Activated T-helper 1 cell treated with anti-CD3 and anti-CD28 coated beads, Interleukin-12 subunit alpha, Interleukin-12 subunit beta, Interleukin-2, Interleukin-4 antibody, amounts not matched to agents 30 ng/mL and 10 ng/mL and 1 ng/mL, durations not matched to agents 14 hours and 24 hours and 36 hours (primary cell): Measurements from ENCODE around the gene ARHGEF12. TPM values are rescaled to one million over a fixed set of nuclear protein-coding genes. Genes with fewer than 3 reads are reported as not detected.

ENCODE experiments used
- DNase-seq: peaks from one replicate; pipeline ENCODE4 v3.0.0; 2021; ENCODE audit warnings: low spot score
- H3K27ac Mint-ChIP-seq: one replicate; pipeline ENCODE4 v1.8.0; 2021; ENCODE audit warnings: mild to moderate bottlenecking, mixed read lengths
- H3K27me3 Mint-ChIP-seq: one replicate; pipeline ENCODE4 v1.8.0; 2022; ENCODE audit warnings: mild to moderate bottlenecking, moderate library complexity, mixed read lengths; ENCODE audit not compliant: insufficient read depth
- H3K36me3 Mint-ChIP-seq: one replicate; pipeline ENCODE4 v1.8.0; 2021; ENCODE audit warnings: low read depth, mixed read lengths
- H3K4me1 Mint-ChIP-seq: one replicate; pipeline ENCODE4 v1.8.0; 2021; ENCODE audit warnings: low read depth, mixed read lengths
- H3K4me3 Mint-ChIP-seq: one replicate; pipeline ENCODE4 v1.8.0; 2021; ENCODE audit warnings: mild to moderate bottlenecking, moderate library complexity, mixed read lengths
- H3K9me3 Mint-ChIP-seq: one replicate; pipeline ENCODE4 v1.8.0; 2021; ENCODE audit warnings: mixed read lengths
- intact Hi-C: fragments of 100-400 bp; cut with micrococcal nuclease; formaldehyde crosslinking; loops from one replicate; pipeline ENCODE4 v1.15.1; 2024
- total RNA-seq: library from RNA; stranded (reverse); gene quantifications from 2 replicates; pipeline ENCODE4 v1.2.3, GENCODE V29; 2022

The ARHGEF12 gene
- 25.7 and 26.0 TPM in 2 replicates for total RNA-seq

- H3K4me3 Mint-ChIP-seq, result peak within 1 kb of the TSS; percentile 96
- peak; percentile 70 for DNase-seq
- no peaks in the 10 kb centered on the region for H3K9me3 Mint-ChIP-seq
- peaks cover 40% of the 10 kb centered on the region for H3K4me1 Mint-ChIP-seq
- intact Hi-C loops, result loop anchor here (1.0 to 10.0 kb wide), 9 partner anchors 8 to 956 kb away; partner anchors contain the start of genes GRIK4, NECTIN1, SC5D and TLCD5
- peaks cover 4% of the 10 kb centered on the region for H3K36me3 Mint-ChIP-seq
- peaks cover 45% of the 10 kb centered on the region for H3K27me3 Mint-ChIP-seq
- H3K27ac Mint-ChIP-seq, result peak within 1 kb of the TSS; percentile 83
Observed at GRCh38 chr11:120335908-120336640, at the start of gene ARHGEF12. Gene ARHGEF12 (plus strand): TSS chr11:120336413. CDS start chr11:120337244, 831 bp downstream.

- H3K9me3 Mint-ChIP-seq, result no peaks in the 10 kb centered on the region
- peaks cover 28% of the 10 kb centered on the region for H3K27me3 Mint-ChIP-seq
- DNase-seq, result no peak
- intact Hi-C loops, result no loop called here
- H3K4me1 Mint-ChIP-seq, result no peaks in the 10 kb centered on the region
- H3K27ac Mint-ChIP-seq, result no peak overlapping the region
- no peak overlapping the region for H3K4me3 Mint-ChIP-seq
- no peaks in the 10 kb centered on the region for H3K36me3 Mint-ChIP-seq
Observed at GRCh38 chr11:120288021-120288420, 48.2 kb upstream of the ARHGEF12 start.

GRCh38 chr11:120289426-120289825 lies 46.8 kb upstream of the ARHGEF12 start:
- Mint-ChIP-seq H3K9me3 (no peaks in the 10 kb centered on the region), H3K27me3 (peaks cover 40% of the 10 kb centered on the region), H3K36me3 (no peaks in the 10 kb centered on the region), H3K4me1 (no peaks in the 10 kb centered on the region), H3K4me3 (no peak overlapping the region), H3K27ac (no peak overlapping the region)
- DNase-seq, result no peak
- intact Hi-C loops, result no loop called here

GRCh38 chr11:120290956-120291355 lies 45.3 kb upstream of the ARHGEF12 start:
- DNase-seq, result no peak
- Mint-ChIP-seq H3K9me3 (no peaks in the 10 kb centered on the region), H3K36me3 (no peaks in the 10 kb centered on the region), H3K27me3 (peaks cover 48% of the 10 kb centered on the region), H3K4me1 (no peaks in the 10 kb centered on the region), H3K27ac (no peak overlapping the region), H3K4me3 (no peak overlapping the region)
- intact Hi-C loops, result no loop called here

GRCh38 chr11:120293038-120293800 lies 43.0 kb upstream of the ARHGEF12 start:
- H3K27ac Mint-ChIP-seq, result no peak overlapping the region
- peaks cover 41% of the 10 kb centered on the region for H3K27me3 Mint-ChIP-seq
- H3K9me3 Mint-ChIP-seq, result no peaks in the 10 kb centered on the region
- DNase-seq, result no peak
- H3K36me3 Mint-ChIP-seq, result no peaks in the 10 kb centered on the region
- intact Hi-C loops, result no loop called here
- H3K4me1 Mint-ChIP-seq, result no peaks in the 10 kb centered on the region
- no peak overlapping the region for H3K4me3 Mint-ChIP-seq

GRCh38 chr11:120294096-120294495 lies 42.1 kb upstream of the ARHGEF12 start:
- Mint-ChIP-seq H3K27ac (no peak overlapping the region), H3K9me3 (no peaks in the 10 kb centered on the region), H3K4me1 (no peaks in the 10 kb centered on the region), H3K4me3 (no peak overlapping the region), H3K27me3 (peaks cover 48% of the 10 kb centered on the region), H3K36me3 (no peaks in the 10 kb centered on the region)
- DNase-seq, result no peak
- intact Hi-C loops, result no loop called here

- no peak overlapping the region for H3K4me3 Mint-ChIP-seq
- H3K36me3 Mint-ChIP-seq, result no peaks in the 10 kb centered on the region
- no peak for DNase-seq
- peaks cover 44% of the 10 kb centered on the region for H3K27me3 Mint-ChIP-seq
- H3K27ac Mint-ChIP-seq, result no peak overlapping the region
- no peaks in the 10 kb centered on the region for H3K9me3 Mint-ChIP-seq
- no peaks in the 10 kb centered on the region for H3K4me1 Mint-ChIP-seq
- intact Hi-C loops, result no loop called here
Observed at GRCh38 chr11:120295099-120295498, 41.1 kb upstream of the ARHGEF12 start.

GRCh38 chr11:120296554-120296953 lies 39.7 kb upstream of the ARHGEF12 start:
- H3K36me3 Mint-ChIP-seq, result no peaks in the 10 kb centered on the region
- peaks cover 38% of the 10 kb centered on the region for H3K27me3 Mint-ChIP-seq
- no peaks in the 10 kb centered on the region for H3K9me3 Mint-ChIP-seq
- no peaks in the 10 kb centered on the region for H3K4me1 Mint-ChIP-seq
- intact Hi-C loops, result no loop called here
- no peak for DNase-seq
- no peak overlapping the region for H3K27ac Mint-ChIP-seq
- H3K4me3 Mint-ChIP-seq, result no peak overlapping the region

- peaks cover 43% of the 10 kb centered on the region for H3K27me3 Mint-ChIP-seq
- no peak overlapping the region for H3K27ac Mint-ChIP-seq
- H3K4me1 Mint-ChIP-seq, result no peaks in the 10 kb centered on the region
Observed at GRCh38 chr11:120298461-120298860, 37.8 kb upstream of the ARHGEF12 start.

GRCh38 chr11:120302001-120302805 lies 34.0 kb upstream of the ARHGEF12 start:
- H3K4me1 Mint-ChIP-seq, result no peaks in the 10 kb centered on the region
- H3K27me3 Mint-ChIP-seq, result peaks cover 30% of the 10 kb centered on the region
- no peak overlapping the region for H3K4me3 Mint-ChIP-seq
- intact Hi-C loops, result no loop called here
- H3K9me3 Mint-ChIP-seq, result no peaks in the 10 kb centered on the region
- DNase-seq, result no peak
- H3K36me3 Mint-ChIP-seq, result no peaks in the 10 kb centered on the region
- no peak overlapping the region for H3K27ac Mint-ChIP-seq

More at GRCh38 chr11:120298461-120298860, 37.8 kb upstream of the ARHGEF12 start:
- Mint-ChIP-seq H3K36me3 (no peaks in the 10 kb centered on the region), H3K9me3 (no peaks in the 10 kb centered on the region), H3K4me3 (no peak overlapping the region)
- intact Hi-C loops, result no loop called here
- DNase-seq, result no peak

GRCh38 chr11:120303004-120303637 lies 33.1 kb upstream of the ARHGEF12 start:
- Mint-ChIP-seq H3K4me3 (no peak overlapping the region), H3K36me3 (no peaks in the 10 kb centered on the region), H3K27ac (peak overlapping the region; percentile 7)

GRCh38 chr11:120304526-120304925 lies 31.7 kb upstream of the ARHGEF12 start:
- Mint-ChIP-seq H3K9me3 (no peaks in the 10 kb centered on the region), H3K27me3 (peaks cover 16% of the 10 kb centered on the region), H3K27ac (no peak overlapping the region), H3K4me1 (no peaks in the 10 kb centered on the region), H3K4me3 (no peak overlapping the region), H3K36me3 (no peaks in the 10 kb centered on the region)
- intact Hi-C loops, result no loop called here
- no peak for DNase-seq

More at GRCh38 chr11:120303004-120303637, 33.1 kb upstream of the ARHGEF12 start:
- H3K4me1 Mint-ChIP-seq, result no peaks in the 10 kb centered on the region
- peaks cover 26% of the 10 kb centered on the region for H3K27me3 Mint-ChIP-seq
- peak; percentile 46 for DNase-seq
- intact Hi-C loops, result loop anchor here (1.0 kb wide), 2 partner anchors 68 to 131 kb away; no protein-coding TSS in a partner anchor
- no peaks in the 10 kb centered on the region for H3K9me3 Mint-ChIP-seq
